Left renal pelvis (tissue), 4 donors: ENCODE data around the gene NOS3. TPM values are rescaled to one million over a fixed set of nuclear protein-coding genes. Genes with fewer than 3 reads are reported as not detected.

Source experiments
- DNase-seq, 4 donors: peaks; one replicate each; pipeline ENCODE4 v3.0.0-alpha.2; 2013; ENCODE audit warnings: low read depth in 4 of 4, low spot score in 3 of 4
- polyA plus RNA-seq, 4 donors: library from polyadenylated mRNA; unstranded; fragments of 120-200 nt; gene quantifications; one replicate each; pipeline ENCODE4 v1.2.1, GENCODE V29; 2013; ENCODE audit not compliant: insufficient read length in 4 of 4

Gene NOS3
- polyA plus RNA-seq, 4 donors: 6.2 to 15.2 (median 8.5) TPM

DNA sequence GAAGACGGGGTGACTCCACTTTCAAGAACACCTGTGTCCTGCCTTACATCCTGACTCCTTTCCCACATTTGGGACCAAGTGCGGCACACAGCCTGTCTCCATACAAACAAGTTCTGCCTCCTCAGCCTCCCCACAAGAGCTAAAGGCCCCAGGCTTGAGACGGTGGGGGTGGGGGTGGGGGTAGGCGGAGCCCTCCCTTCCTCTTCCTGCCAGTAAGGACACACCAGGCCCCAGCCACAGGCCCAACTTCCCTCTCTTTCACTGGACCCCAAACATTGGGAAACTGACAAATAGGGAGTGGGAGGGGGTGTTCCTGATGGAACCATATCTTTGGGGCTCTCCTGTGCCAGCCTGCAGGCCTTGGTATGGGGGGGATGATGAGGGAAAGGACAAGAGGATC, 62.3 kb downstream of the NOS3 start:
- DNase-seq: no peak

GRCh38 chr7:151053751-151054150, 62.9 kb downstream of the NOS3 start:
- DNase-seq: no peak

DNA sequence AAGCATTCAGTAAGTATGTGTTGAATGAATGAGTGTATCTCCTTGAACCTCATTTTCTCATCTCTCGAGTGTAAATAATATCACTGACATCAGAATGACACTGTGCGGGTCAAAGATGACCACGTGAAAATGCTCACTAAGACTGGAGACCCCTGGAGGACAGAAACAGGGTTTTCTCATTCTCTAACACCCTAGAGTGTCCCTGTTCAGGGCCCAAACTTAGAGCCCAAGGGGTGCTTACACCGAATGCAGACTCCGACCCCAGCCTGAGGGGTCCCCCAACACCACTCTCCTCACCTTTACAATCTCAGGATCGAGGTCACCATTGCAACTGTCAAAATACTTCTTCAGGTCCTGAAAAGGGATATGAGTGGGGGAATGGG, 65.5 kb downstream of the NOS3 start:
- no peak for DNase-seq

DNA sequence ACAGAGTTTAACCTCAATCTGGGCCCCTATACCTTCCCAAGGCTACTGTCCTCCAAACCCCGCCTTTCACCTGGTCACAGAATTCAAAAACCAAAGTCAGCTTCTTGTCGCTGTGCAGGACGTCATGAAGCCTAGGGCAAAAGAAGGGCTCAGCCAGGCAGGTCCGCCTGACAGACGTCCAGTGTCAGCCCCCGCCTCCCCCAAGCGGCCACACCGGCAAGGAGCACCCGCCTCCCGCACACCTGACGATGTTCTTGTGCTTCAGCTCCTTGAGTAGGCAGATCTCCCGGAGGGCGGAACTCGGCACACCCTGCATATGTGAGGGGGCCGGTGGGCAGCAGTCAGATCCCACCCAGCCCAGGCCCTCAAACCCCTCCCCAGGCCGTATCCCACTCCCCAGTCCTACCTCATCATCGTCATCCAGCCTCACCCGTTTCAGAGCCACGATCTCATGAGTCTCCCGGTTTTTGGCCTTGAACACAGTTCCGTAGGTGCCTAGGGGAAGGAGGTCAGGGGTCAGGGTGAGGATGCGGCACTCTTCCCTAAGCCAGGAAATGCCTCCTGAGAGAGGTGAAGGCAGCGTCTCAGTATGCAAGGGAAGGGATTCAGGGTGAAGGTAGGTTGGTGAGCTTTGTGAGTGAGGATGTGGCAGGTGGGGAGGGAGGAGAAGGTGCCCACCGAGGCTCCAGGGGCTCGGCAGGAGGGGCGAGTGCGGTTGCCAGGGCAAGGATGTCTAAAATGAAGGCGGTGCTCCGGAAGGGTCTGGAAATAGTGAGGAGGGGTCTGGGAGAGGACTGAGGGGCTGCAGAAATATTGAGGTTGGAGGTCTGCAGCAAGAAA, 66.1 kb downstream of the NOS3 start:
- DNase-seq: no peak

GRCh38 chr7:151057506-151057988, 66.7 kb downstream of the NOS3 start, which contains the start of gene CDK5:
TSS of gene CDK5 (minus strand) at chr7:151057897. CDS start at chr7:151057848, 49 bp downstream.
- DNase-seq: no peak

DNA sequence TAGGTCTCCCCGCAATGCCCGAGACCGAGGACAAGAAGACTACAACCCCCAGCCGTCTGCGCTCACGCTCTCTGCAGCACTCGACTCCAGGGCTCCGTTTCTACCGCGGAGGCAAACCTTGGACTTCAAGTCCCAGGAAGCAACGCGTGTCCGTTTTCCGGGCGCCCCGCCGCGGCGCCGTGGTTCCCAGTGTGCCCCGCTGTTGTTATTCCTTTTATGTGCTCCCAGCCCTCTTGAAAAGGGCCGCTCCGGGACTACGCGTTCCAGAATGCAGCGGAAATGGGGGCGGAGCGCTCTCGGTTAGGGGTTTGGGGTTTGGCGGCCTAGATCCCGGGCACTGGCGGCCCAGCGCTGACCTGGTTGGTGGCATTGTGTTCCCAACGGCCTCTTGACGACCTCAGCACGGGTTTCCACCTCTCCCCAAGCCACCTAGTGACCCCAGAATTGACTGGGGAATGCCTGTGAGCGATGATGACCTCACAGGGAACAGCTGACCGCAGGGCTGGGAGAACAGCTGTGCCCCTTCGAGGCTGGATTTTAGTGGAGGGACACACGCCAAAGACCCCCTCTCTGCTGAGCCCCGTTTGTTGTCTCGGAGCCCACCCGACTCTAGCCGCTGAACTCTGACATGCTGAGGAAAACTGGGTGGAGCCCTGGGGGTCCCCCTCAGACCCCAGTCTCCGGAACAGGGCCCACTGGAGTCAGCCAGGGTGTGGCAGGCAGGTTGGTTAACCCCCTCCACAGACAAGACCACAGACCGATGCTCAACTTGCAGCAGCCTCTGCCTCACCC, 67.4 kb downstream of the NOS3 start:
- DNase-seq: peak; percentile 96 to 99 (median 97)

DNA sequence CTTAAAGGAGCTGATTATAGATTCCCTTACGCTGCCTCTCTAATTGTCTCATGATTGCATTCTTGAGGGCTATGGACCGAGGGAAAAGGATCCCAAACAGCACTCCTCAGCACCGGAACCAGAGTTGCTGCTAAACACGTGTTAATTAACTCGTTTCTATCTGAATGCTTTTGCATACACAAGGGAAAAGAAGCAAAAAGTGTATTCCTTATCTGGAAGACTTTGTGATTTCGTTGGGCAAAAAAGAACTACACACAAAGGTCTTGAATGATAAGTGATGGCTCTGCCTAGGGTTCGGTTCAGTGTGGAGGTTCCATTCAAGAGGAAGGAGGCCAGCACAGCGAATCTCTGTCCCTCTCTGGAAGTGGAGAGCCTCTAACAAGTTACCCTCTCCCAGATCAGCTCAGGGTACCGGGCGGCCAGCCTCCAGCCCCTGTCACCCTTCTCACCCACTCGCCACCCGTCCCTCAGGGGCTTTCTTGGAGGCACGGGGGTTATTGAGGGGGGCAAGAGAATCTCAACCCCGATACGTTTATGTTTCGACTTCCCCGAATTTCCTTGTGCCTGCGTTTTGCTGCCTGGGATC, 68.1 kb downstream of the NOS3 start:
- no peak for DNase-seq

GRCh38 chr7:151059367-151060112, 68.7 kb downstream of the NOS3 start, which contains the start of gene SLC4A2:
TSS of gene SLC4A2 (plus strand) at chr7:151059589. CDS start at chr7:151061988, 2,399 bp downstream.
- peak in 2 of 4 donors; percentile 76 for DNase-seq

DNA sequence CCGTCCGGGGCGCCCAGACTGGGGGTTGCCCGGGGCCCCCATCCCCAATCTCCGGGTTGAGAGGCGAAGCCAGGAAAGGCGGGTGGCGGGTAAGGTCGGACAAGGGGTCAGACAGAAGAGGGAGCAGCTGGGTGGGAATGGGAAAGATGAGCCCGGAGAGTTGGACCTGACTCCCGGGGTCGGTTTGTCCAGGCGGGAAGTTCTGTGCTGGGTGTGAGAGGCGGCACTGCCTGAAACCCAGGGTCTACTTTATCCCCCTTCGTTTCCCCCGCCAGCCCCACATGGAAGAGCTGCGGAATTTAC, 69.2 kb downstream of the NOS3 start:
- DNase-seq: no peak

- no peak for DNase-seq
Measured at GRCh38 chr7:151060416-151061212, 69.8 kb downstream of the NOS3 start.

DNA sequence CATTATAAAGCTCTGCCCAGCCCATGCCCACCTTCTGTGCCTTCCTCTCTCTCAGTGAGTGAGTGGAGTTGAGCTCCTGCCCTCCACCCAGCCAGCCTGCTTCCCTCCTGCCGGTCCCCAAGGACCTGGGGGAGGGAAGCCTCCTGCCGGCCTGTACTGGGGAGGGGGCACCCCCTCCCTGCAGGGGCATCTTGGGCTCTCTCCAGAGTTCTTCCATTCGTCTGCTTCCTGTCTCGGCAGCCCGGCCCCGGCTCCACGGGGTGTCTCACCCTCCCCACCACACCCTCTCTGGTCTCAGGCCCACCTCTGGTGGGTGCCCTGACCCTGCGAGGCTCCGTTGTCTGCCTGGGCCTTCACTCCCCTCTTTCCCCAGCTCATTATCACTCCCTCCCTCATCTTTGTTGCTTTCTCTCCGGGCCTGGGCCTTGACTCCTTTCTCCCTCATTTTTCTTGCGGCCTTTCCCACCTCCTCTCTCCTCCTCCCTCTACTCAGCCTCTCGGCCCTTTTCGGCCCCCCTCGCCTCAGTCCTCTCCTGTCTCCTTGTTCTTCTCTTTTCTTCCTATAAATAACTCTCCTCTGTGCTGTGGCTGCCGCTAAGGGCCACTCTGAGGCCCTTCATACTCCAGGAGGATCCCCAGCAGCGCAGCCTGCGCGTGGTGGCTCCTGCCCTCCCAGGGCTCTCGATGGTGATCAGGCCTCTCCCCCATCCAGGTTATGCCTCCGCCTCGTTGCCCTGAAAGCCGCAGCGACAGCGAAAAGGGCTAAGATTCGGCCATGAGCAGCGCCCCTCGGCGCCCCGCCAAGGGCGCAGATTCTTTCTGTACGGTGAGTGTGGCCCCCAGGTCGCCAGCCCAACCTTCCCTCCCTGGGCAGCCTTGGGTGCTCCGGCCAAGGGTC, 70.6 kb downstream of the NOS3 start:
- DNase-seq: no peak

GRCh38 chr7:151062111-151062398, 71.2 kb downstream of the NOS3 start:
- no peak for DNase-seq

GRCh38 chr7:151062399-151063211, 71.8 kb downstream of the NOS3 start:
- DNase-seq: peak in 1 of 4 donors; percentile 73

DNA sequence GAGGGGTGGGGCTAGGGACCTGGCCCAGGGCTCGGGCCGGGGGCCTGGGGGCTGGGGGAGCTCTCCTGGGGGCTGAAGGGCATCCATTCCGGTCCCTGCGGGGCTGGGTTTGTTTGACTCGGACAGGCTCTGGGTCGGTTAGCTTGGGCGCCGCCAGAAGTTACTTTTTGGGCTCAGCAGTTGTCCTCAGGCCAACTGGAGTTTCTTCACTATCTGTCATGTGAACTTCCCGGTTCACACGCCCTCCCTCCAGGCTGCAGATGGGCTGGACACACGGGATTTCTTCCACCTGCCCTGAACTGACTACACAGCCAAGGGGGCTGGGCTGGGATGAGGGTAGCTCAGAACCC, 72.4 kb downstream of the NOS3 start:
- DNase-seq: no peak
